ENCODE data around the gene C1S.

DNA sequence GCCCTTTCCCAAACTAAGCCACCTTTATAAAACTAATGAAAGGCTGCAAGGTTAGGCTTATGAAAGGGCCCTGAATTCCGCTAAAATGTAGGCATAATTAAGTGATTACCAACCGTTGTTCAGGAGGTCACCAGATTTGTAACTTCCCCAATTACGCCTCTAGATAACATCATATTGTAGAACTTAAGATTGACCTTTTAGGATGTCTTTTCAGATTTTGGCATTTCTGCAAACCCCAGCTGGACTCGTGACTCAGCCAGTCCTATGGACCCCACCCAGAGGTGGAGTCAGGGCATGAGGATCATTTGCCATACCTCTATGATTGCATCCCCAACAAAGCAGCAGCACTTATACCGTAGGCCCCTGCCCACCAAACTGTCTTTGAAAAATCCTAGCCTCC lies 38.6 kb upstream of the C1S start:
- TF ChIP-seq CTCF (IDR thresholded peaks at IDR 0.05; ENCODE audit: poor library complexity) = no peak
- no peak for TF ChIP-seq EZH2 (IDR thresholded peaks at IDR 0.05; ENCODE audit: borderline replicate concordance)
- no peak for TF ChIP-seq EZH2phosphoT487 (IDR thresholded peaks at IDR 0.05; ENCODE audit: low read depth, severe bottlenecking, unreplicated experiment)
